DMS53 treated with DMSO at 0.1 percent for 48 hours (cell line): ENCODE data around the gene MMADHC.

Experiments used
- DNase-seq: peaks from one replicate; lab custom pipeline; 2025; ENCODE audit not compliant: unreplicated experiment; lab: John Stamatoyannopoulos, UW

The MMADHC gene

DNA sequence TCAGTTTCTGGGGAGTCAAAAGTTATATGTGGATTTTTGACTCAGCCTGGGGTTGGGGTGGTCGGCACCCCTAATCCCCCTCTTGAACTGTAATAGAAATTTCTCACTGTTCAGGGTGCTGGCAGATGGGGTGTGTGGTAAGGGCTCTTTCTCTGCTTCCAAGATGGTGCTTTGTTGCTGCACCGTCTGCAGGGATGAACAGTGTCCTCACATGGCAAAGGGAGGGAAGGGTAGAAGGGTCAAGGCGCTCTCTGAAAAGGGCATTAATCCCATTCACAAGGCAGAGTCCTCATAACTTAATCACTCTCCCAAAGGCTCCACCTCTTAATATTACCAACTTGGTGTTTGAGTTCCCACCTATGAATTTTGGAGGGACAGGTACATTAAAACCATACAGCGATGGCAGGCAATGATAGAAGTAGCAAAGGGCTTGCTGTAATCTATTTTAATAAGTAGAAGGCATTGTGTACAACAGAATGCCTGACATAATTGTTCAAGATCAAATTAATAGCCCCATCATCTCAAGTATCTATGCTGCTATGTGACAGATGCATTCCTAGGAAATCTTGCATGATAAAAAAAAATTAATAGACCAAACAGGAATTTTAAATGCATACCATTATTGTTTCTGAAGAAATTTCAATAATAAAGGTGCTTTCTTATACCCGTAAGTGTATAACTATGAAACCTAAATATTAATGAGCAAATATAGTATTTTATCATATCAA, 28.1 kb downstream of the MMADHC start:
- DNase-seq = no peak

DNA sequence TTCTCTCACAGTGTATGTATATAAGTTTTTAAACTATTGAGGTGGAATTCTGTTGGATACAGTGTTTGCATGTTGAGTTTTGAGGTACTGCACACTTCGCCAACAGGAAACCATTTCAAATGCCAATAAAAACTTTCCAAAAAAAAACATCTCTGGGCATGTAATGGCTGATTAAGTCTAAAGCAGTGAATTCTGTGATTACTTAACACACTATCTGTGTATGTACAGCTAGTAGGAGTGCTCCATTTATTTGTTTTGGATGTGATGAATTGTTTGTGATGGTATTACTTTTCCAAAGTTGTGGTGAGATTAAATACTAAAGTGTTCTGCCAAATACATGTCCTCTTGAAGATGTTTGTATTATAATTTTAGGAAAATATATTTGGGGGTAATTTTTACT, 31.1 kb downstream of the MMADHC start:
- no peak for DNase-seq

- DNase-seq = no peak
Measured at GRCh38 chr2:149552830-149553229, 34.7 kb downstream of the MMADHC start.

DNA sequence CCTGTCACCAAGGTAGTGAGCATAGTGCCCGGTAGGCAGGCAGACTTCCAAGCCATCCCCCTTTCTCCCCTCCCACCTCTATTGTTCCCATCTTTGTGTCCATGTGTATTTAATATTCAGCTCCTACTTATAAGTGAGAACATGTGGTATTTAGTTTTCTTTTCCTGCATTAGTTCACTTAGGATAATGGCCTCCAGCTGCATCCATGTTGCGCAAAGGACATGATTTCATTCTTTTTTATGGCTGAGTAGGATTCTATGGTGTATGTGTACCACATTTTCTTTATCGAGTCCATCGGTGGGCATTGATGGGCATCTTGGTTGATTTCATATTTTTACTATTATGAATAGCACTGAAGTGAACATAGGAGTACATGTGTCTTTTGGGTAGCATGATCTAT, 35.3 kb downstream of the MMADHC start:
- no peak for DNase-seq

- no peak for DNase-seq
Measured at GRCh38 chr2:149544692-149545091, 42.9 kb downstream of the MMADHC start.

DNA sequence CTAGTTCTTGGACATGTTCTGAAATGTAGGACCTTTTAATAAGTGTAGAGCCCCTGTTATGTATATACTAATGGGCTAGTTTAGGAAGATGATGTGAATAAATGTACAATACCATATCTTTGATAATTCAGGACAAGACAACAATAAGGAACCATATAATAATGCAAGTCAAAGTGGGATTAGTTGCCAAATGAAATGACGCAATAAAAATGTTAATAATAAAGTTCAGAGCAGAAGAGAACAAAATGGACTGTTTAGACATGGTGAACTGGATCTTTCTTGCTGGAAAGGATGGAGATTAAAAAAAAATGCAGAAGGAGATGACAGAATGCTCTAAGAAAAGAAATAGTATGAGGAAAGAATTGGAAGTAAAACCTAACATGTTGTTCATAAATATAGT, 43.7 kb downstream of the MMADHC start:
- DNase-seq = no peak

- DNase-seq = no peak
Measured at GRCh38 chr2:149540138-149540537, 47.4 kb downstream of the MMADHC start.

GRCh38 chr2:149538138-149538833, 49.3 kb downstream of the MMADHC start:
- DNase-seq = no peak

- no peak for DNase-seq
Measured at GRCh38 chr2:149537092-149537726, 50.4 kb downstream of the MMADHC start.

- DNase-seq = no peak
Measured at GRCh38 chr2:149536649-149537048, 50.9 kb downstream of the MMADHC start.

DNA sequence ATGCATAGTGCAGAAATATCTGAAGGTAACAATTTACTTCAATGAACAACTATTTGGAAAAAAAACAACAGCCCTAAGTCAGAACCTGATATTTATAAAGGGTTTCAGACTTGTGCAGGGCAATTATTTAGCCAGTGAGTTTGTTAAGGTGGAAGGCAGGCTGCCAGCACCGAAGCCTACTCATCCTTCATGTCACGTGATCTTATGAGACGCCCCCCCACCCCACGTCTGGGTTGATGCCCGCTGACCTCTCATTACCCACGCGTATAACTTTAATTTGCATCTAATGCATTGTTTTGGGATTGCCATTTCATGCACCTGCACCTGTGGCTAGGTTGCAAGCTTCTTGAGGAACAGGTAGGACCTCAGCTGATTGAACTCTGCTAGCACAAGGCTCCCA, 52.9 kb downstream of the MMADHC start:
- DNase-seq = no peak

DNA sequence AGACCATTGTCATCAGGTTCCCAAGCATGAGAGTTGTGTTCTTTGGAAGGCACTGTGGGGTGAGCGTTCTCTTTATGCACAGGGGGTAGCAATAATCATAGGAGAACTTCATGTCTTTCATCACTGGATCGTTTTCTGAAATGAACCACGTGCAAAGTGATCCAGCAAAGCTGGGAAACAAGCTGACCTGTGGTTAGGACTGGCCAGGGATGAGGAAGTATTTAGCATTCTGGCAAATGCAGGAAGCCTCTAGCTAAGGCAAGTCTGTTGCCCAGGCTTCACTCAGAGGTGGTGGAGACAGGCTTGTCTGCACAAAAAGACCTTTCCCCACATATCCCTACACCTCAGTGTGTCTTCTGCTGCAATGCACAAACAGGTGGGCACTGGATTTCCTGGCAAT, 58.6 kb downstream of the MMADHC start:
- DNase-seq = no peak

- DNase-seq = no peak
Measured at GRCh38 chr2:149527998-149528755, 59.4 kb downstream of the MMADHC start.

- no peak for DNase-seq
Measured at GRCh38 chr2:149526689-149527088, 60.9 kb downstream of the MMADHC start.

DNA sequence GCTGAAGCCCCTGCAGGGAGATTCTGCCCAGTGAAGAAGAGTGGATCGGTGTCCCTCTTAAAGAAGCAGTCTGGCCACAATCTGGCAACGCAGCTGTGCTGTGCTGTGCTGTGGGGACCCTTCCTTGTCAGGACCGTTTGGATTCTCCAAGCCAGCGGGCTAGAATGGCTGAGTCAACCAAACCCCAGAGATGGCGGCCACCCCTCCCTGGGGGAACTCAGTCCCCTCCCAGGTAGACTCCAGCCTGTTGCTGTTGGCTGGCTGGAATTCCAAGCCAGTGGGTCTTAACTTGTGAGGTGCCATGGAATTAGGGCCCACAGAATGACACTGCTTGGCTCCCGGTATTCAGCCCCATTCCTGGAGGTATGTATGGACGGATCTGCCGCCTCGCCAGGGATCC, 62.3 kb downstream of the MMADHC start:
- DNase-seq = no peak
